NCI-H345 (cell line): ENCODE measurements around the gene PSME2.
A peak's percentile ranks its signal among the peaks of the same experiment; 100 is the strongest.

ENCODE experiments used
- DNase-seq: peaks from one replicate; lab custom pipeline; 2025; lab: John Stamatoyannopoulos, UW

PSME2 gene

DNA sequence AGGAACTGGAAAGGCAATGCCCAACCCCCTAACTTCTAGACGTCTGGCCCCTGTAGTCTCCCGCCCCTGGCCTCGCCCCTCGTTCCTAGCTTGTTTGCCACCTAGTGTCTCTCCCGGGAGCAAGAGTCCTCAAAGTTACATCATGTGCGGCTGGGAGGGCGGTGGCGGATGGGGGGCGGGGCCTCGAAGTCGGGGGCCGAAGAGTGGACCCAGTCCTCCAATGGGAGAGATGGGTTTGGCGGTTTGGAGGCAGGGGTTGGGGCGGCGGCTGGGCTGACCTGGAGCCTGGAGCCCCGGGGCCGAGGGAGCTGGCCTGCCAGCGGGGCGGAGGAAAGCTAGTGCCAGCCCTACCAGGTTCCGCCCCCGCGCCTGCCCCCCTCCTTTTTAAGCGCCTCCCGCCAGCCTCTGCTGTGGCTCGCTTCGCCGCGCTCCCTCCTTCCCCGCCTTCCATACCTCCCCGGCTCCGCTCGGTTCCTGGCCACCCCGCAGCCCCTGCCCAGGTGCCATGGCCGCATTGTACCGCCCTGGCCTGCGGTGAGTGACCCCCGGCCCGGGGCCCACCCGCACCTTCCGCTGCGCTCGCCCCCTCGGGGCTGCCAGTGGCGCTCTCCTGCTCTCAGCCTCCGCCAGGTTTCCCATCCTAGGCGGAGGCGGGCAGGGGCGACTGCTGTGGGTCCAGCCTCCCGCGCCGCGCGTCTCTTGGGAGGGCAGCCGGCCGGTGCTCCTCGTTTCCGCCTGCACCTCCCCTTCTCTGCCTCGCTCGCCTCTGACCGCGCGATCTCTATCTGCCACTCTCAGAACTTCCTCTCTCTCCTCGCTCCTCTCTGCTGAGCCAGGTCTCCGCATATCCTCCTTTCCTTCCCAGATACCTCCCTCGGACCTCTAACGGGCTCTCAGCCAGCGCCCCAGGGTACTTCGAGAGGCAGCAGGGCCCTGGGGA, 52.2 kb downstream of the PSME2 start, which contains the start of gene PCK2:
Gene PCK2 (plus strand): TSS at position 411 of the 940 bp plus-strand sequence. CDS start 95 bp downstream, at position 506.
- peak; percentile 93 for DNase-seq
